MCF 10A (cell line): Measurements from ENCODE around the gene BICC1. TPM values are rescaled to one million over a fixed set of nuclear protein-coding genes. Genes with fewer than 3 reads are reported as not detected.

Experiments used
- BruUV-seq: library from RNA; stranded (reverse); fragments of 400-500 nt; replicated peaks from 2 replicates; lab custom pipeline; 2021; lab: Mats Ljungman, UMichigan
- CTCF ChIA-PET: fragments of 300-600 bp; sonication (Branson Sonifier 250); formaldehyde crosslinking; extraction: SDS; loops from one replicate; lab custom pipeline; 2021; ENCODE audit warnings: antibody characterized with exemption, inconsistent platforms; lab: Yijun Ruan, JAX
- POLR2A ChIA-PET: fragments of 300-600, 350-650 bp; sonication (Branson Sonifier 250); formaldehyde crosslinking; extraction: SDS; loops from one replicate; lab custom pipeline; 2020; ENCODE audit warnings: antibody characterized with exemption, inconsistent platforms; lab: Yijun Ruan, JAX
- DNase-seq: peaks from one replicate; pipeline ENCODE4 v3.0.0-alpha.2; 2018; ENCODE audit not compliant: unreplicated experiment
- H3K27ac Mint-ChIP-seq: one replicate; pipeline ENCODE4 v1.8.0; 2022; ENCODE audit warnings: mild to moderate bottlenecking, low read depth, mixed read lengths; ENCODE audit not compliant: unreplicated experiment
- H3K27me3 Mint-ChIP-seq: one replicate; pipeline ENCODE4 v1.8.0; 2022; ENCODE audit warnings: mixed read lengths; ENCODE audit not compliant: insufficient read depth, unreplicated experiment
- H3K36me3 Mint-ChIP-seq: one replicate; pipeline ENCODE4 v1.8.0; 2022; ENCODE audit warnings: mild to moderate bottlenecking, moderate library complexity, mixed read lengths; ENCODE audit not compliant: insufficient read depth, unreplicated experiment
- H3K4me1 Mint-ChIP-seq: one replicate; pipeline ENCODE4 v1.8.0; 2022; ENCODE audit warnings: mixed read lengths; ENCODE audit not compliant: insufficient read depth, unreplicated experiment
- H3K4me3 Mint-ChIP-seq: one replicate; pipeline ENCODE4 v1.8.0; 2022; ENCODE audit warnings: mild to moderate bottlenecking, moderate library complexity, mixed read lengths; ENCODE audit not compliant: unreplicated experiment
- H3K9me3 Mint-ChIP-seq: one replicate; pipeline ENCODE4 v1.8.0; 2022; ENCODE audit warnings: mixed read lengths; ENCODE audit not compliant: unreplicated experiment
- CTCF ChIP-seq: fragments of 200-600 bp; IDR thresholded peaks from one replicate; pipeline ENCODE4 v1.8.0; 2022; ENCODE audit warnings: antibody characterized with exemption, mild to moderate bottlenecking; ENCODE audit not compliant: unreplicated experiment
- intact Hi-C: fragments of 100-400 bp; cut with micrococcal nuclease; formaldehyde crosslinking; loops from 2 replicates; pipeline ENCODE4 v1.14.1; 2022
- total RNA-seq: library from RNA; stranded (reverse); gene quantifications from 2 replicates; pipeline ENCODE4 v1.2.3, GENCODE V29; 2022

BICC1 gene
- total RNA-seq, 1 experiment from 2014 or later, result 15.6 TPM

DNA sequence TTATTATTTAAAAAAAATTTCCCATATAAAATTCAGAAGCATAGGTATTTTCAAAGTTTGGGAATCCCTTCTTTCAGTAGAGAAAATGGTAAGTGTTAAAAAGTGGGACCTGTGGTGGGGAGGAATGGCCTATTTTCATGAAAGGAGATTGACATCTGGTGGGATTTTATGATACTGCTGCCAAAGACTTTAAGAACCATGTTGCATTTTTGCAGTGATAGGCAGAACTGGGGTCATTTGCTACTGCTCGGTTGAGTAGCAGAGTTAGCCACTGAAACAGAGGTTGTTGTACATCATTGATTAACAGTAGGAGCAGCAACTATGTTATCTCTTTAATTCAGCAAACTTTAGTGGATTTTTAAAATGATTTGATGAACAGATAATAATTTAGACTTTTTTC, 4.4 kb downstream of the BICC1 start:
- DNase-seq, result no peak
- CTCF ChIA-PET, result interaction anchor here (0.6 to 4.0 kb wide), 7 partner anchors 11 to 719 kb away, joined by 3 to 19 read pairs (median 4); no protein-coding TSS in a partner anchor
- H3K4me3 Mint-ChIP-seq, result peak overlapping the region; percentile 41
- H3K4me1 Mint-ChIP-seq, result peaks cover 43% of the 10 kb centered on the region
- no peaks in the 10 kb centered on the region for H3K36me3 Mint-ChIP-seq
- no peak overlapping the region for H3K27ac Mint-ChIP-seq
- H3K9me3 Mint-ChIP-seq, result no peaks in the 10 kb centered on the region
- no peak for TF ChIP-seq CTCF
- BruUV-seq, result no TSS peak
- intact Hi-C loops, result loop anchor here (10.0 kb wide), 1 partner anchor 222 kb away; no protein-coding TSS in a partner anchor
- POLR2A ChIA-PET, result interaction anchor here (0.7 to 1.4 kb wide), 3 partner anchors 10 to 261 kb away, joined by 3 to 5 read pairs (median 3); partner anchors contain the start of gene TFAM
- no peaks in the 10 kb centered on the region for H3K27me3 Mint-ChIP-seq

- no TSS peak for BruUV-seq
- intact Hi-C loops, result loop anchor here (10.0 kb wide), 1 partner anchor 223 kb away; no protein-coding TSS in a partner anchor
- H3K27me3 Mint-ChIP-seq, result no peaks in the 10 kb centered on the region
- DNase-seq, result no peak
- H3K36me3 Mint-ChIP-seq, result no peaks in the 10 kb centered on the region
- H3K4me3 Mint-ChIP-seq, result peak overlapping the region; percentile 41
- peak overlapping the region; percentile 23 for H3K27ac Mint-ChIP-seq
- H3K9me3 Mint-ChIP-seq, result no peaks in the 10 kb centered on the region
- peaks cover 37% of the 10 kb centered on the region for H3K4me1 Mint-ChIP-seq
- TF ChIP-seq CTCF, result no peak
- ChIA-PET CTCF (interaction anchor here (0.6 to 4.0 kb wide), 9 partner anchors 11 to 719 kb away, joined by 3 to 19 read pairs (median 3); no protein-coding TSS in a partner anchor), POLR2A (interaction anchor here (0.6 to 1.8 kb wide), 7 partner anchors 11 to 260 kb away, joined by 3 to 6 read pairs (median 3); partner anchors contain the start of gene TFAM)
These were observed 5.1 kb downstream of the BICC1 start for GRCh38 chr10:58517491-58518355.

- Mint-ChIP-seq H3K36me3 (no peaks in the 10 kb centered on the region), H3K9me3 (no peaks in the 10 kb centered on the region), H3K27ac (no peak overlapping the region), H3K4me3 (no peak overlapping the region), H3K27me3 (no peaks in the 10 kb centered on the region), H3K4me1 (peaks cover 37% of the 10 kb centered on the region)
- DNase-seq, result no peak
- ChIA-PET POLR2A (interaction anchor here (0.7 to 2.5 kb wide), 5 partner anchors 11 to 245 kb away, joined by 3 to 10 read pairs (median 3); no protein-coding TSS in a partner anchor), CTCF (interaction anchor here (0.7 to 4.0 kb wide), 5 partner anchors 12 to 1086 kb away, joined by 3 to 19 read pairs (median 6); no protein-coding TSS in a partner anchor)
- intact Hi-C loops, result loop anchor here (10.0 kb wide), 1 partner anchor 224 kb away; no protein-coding TSS in a partner anchor
- no TSS peak for BruUV-seq
- no peak for TF ChIP-seq CTCF
These were observed 6.1 kb downstream of the BICC1 start for GRCh38 chr10:58518775-58519174.
